NK-92 (cell line): ENCODE measurements around the gene RUNX1.
"Not testable (repeated sequence)": the region's sequence is repeated elsewhere in the genome, so short reads cannot be mapped to it uniquely, and the experiment has no call there.

Experiments used
- DNase-seq: peaks from one replicate; lab custom pipeline; 2025; ENCODE audit not compliant: unreplicated experiment; lab: John Stamatoyannopoulos, UW

The RUNX1 gene

DNA sequence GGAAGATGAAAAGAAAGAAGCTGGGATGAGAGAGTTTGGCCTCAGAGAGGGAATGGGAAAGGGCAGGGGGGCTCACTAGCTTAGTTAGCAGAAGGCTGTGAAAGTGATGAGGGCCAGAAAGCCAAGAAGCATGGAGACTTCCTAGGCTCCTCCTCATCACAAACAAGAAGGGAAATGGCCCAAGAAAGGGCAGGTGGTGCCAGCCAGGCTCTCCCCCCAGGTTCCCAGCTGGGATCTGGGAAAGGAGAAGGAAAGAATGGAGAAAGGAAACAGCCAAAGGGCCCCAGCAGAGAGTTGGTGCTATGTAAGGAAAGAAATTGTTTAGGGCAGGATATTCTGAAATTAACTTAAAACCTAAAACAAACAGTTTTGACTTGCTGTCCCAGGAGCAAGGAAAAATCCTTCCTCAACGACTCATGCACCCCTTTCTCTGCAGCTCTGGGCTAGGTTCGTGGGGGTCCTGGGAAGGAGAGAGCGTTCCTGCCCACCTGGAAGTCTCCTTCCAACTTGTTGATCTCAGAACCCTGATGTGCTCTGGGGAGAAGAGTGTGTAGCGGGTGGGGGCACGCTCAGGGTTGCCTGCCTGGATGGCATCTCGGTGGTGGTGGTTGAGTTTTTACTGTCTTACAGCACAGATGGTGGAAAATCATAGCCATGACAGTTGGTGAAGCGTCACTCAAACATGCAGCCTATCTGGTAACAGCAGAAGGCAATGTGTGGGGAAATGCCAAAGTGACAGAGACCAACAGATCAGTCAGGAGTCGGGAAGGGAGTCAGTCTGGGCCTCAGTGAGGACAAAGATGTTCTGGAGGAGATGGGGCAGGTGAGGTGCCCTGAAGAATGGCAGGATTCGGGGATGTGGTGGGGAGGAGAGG is 233.0 kb downstream of the RUNX1 start:
- no peak for DNase-seq

DNA sequence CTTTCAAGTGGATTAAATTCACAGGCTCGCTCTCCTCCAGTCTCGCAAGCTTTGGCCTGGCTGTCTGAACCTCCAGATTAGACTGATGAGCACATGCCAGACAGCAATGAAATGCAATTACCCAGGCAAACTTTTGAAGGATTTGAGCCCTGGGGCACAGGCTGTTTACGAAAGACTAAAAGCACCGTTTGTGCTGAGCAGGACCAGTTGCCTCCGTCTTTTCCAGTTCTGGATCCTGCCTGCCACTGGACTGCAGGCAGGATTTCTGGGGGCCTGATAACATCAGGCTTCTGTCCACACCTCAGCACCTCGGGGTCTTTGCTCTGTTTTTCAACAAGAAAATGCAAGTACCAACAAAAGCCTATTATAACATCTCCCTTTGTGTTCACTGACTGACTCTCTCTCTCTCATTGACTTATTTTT is 234.6 kb downstream of the RUNX1 start:
- DNase-seq: no peak

DNA sequence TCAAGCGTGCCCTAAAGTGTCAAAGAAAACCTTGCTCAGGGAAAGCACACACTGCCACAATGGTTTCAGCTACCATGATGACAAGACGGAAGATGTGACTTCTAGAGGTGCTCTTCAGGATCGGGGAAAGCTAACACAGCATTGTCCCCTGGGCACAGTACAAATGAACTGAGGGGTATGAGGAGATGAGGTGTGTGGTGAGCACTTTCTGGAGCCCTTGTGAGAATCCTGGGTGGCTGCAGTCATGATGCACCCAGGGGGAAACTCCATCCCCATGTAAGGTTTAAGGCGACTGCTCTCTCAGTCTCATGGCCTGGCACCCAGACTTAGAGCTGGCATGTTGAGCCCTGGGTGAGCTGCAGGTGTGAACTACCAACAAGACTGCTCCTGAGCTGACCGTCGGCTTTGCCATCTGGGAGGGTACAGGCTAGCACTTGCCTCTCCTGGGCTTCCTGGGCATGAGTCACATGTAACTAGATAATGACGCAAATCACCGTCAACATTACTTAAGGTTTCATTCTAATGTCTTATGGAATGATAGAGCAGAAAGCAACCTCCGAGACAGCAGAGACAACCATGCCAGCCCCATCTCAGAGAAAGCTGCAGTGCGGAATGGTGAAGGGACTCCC is 235.7 kb downstream of the RUNX1 start:
- DNase-seq: no peak

DNA sequence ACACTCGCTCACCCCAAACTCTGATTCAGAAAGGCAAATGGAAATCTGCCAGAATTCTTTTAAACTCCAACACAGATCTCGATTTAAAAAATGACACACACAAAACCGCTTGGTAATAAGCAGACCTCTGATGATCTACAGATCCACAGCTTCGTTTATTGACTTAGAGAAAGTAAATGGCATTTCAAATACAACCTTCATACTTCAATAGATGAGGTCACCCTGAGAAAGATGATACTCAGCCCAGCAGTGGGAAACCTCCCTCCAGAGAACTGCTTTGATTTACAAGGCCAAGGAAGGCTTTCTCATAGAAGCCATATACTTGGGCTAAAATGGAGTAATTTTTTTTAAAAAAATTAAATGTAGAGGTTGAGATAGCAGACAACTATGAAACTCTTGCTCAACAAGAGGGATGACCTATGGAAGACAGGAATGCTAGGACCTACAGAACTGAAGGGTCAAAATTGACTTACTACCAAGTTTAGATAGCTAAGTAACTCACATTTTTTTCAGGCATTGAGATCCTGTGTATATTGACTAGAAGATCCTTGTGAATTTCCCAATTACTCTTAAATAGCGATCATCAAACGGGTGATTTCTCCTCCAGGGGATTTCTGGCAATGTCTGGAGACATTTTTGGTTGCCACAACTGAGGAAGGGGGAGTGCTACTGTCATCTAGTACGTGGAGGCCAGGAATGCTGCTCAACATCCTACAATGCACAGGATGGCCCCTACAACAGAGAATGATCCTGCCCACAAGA is 236.4 kb downstream of the RUNX1 start:
- no peak for DNase-seq

DNA sequence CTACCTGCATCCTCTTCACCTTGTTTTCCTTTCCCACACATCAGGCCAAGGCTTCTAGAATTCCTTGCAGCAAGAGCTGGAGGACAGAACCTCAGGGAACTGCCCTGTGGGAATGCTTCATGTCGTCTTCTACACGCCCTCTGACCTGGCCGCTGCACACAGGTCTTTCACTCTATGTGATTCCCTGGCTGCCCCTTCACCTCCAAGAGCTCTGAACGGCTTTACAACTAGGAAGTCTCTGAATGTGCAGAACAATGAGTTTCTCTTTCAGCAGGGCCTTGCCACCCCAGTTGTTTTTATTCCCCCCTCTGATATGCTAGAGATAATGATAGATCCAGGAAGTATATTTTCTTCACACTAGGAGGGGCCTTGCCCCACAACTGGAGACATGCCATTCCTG is 237.7 kb downstream of the RUNX1 start:
- no peak for DNase-seq

DNA sequence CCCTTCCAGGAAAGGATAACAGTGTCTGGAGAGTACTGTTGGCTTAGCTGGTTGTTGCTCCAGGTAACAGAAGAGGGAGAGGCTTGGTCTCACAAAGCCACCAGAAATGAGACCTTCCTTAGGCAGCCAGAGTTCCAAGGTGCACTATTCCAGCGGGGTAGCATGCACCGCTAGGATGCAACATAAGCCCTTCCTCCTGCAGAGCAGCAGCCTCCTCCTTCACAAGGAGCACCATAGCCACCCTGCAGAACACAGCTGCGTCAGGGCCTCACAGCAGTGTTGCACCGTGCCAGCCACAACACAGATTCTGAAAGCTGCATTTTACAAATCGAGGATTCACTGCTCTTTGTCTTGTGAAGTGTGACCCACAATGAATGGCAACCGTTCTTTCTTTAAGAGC is 238.3 kb downstream of the RUNX1 start:
- DNase-seq: no peak

DNA sequence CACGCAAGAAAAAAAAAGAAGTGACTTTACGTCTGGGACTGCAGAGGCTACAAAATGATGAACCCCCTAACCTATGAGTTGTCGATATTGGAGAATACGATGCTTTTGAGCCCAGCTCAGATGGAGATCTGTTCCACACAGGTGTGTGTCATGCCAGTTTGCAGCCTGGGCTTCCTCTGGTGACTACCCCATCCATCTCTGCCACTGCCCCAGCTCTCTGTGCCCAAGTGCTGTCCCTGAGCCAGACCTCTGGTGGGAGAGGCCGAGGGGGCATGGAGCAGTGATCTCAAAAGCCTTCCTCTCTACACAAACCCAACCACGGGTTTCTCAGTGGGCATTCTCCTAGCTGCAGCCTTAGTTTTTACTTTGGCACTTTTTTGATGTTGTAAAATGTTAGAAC is 239.3 kb downstream of the RUNX1 start:
- DNase-seq: no peak

DNA sequence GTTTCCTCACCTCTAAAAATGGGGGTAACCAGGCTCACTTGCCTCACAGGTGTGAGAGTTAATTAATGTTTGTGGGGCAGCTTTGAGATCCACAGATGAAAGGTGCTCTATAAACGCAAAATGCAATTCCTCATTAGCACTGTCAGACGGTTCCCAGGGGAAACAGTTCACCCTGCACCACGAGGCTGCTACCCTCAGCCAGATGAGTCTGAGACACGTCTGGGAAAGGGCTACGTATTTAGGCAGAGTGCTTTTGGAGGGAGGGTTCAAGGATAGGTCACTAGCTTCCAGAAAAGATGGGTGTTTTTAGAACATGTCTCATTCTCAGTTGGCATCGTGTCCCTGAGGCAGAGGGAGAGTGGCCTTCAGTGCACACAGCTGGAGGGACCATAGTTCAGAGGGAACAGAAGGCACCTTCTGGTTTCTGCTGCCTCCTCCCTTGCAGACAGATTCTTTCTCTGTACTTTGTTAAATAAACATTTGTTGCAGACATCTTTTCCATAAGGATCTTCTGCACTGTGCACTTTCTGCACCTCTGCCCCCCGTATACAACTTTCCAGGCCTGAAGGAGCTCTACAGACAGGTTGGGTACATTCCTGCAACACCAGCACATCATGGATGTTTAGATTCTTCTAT is 240.4 kb downstream of the RUNX1 start:
- no peak for DNase-seq

DNA sequence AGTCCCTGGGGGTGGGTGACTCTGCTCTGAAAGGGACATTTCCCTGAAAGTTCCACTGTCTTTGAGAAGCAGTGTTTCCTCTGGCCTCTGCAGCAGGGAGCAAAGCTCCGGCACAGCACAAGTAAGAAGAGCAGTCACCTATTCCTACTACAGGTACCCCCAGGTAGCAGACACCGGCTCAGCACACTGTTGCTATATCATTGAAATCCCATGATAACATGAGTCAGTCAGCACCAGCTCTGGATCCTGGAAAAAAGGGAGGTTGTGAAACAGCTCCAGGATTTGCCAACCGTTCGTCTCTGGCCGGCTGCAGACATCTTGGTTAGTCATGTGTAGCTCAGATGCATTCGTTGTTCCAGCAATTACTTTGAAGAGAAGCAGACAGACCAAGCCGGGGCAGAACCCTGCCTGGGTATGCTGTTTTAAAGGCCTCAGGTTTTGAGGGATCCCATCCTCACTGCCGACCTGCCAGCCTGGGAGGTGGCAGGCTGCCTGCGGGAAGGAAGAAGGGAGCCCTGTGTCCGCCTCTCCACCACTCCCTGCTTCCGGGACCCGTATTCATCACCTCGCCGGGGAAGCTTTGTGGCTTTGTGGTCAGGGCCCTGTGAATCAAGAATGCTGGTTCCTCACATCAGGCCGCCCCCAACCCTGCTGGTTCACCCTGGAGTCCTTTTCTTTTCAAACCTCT is 241.1 kb downstream of the RUNX1 start:
- no peak for DNase-seq

DNA sequence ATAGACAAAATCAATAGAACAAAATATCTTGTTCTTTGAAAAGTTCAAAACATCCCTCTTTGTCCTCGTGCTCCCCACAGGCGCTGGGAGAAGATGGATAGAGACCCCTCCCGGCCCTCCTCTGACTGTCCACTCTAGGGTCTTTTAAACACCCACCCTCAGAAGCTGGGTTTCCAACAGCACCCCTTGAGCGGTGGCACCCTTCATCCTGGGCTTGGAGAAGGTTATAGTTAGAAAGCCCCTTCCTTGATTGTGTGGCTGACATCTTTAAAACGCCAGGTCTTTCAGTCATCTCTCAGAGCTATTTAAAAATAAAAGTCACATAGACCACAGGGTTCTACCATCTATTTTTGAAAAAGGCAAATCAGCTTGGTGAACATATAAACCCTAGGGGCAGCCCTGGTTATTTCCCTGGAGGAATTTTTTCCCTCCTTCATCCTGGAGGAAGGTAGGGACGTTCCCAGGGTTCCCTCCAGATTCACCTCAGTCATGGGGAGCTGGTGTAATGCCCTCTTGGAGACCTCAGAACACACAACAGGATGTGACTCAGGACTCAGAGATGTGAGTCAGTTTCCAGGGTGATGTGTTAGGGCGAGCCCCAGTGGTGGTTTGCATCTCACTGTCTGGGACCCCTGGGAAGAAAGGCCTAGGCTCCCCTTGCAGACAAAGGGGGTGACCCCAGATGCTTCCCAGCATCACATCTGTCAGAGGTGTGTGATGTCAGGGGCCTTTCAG is 241.8 kb downstream of the RUNX1 start:
- DNase-seq: peak; percentile 44

DNA sequence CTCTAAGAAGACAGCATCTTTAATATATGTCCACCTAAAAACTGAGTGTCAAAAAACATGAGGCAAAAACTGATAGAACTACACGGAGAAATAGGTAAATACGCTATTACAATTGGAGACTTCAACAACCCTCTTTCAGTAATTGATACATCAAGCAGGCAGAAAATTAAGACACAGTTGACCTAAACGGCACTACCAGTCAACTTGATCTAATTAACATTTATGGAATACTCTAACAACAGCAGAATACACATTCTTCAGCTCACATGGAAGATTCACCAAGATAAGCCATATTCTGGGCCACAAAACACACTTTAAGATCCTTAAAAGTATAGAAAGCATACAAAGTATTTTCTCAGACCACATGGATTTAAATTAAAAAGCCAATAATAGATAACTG is 242.7 kb downstream of the RUNX1 start:
- DNase-seq: no peak

DNA sequence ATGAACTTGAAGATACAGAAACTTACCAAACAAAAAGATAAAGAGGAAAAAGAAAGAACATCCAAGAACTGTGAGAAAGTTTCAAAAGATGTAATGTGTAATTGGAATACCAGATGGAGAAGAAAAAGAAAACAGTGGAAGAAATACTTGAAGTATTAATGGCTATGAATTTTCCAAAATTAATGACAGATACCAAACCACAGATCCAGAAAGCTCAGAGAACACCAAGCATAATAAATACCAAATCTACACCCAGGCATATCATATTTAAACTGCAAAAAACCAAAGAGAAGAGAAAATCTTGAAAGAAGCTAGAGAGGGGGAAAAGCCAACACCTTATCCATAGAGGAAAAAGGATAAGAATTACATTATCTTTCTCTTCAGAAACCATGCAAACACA is 243.9 kb downstream of the RUNX1 start:
- no peak for DNase-seq

DNA sequence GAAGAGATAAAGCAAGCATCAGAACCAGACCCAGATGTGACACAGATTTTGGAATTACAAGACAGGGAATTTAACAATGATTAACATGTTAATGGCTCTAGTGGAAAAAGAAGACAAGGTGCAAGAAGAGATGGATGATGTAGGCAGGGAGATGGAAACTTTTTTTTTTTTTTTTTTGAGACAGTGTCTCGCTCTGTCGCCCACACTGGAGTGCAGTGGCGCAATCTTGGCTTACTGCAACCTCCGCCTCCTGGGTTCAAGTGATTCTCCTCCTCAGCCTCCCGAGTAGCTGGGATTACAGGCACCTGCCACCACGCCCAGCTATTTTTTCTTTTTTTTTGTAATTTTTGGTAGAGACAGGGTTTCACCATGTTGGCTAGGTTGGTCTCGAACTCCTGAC is 244.5 kb downstream of the RUNX1 start:
- DNase-seq: not testable (repeated sequence)

DNA sequence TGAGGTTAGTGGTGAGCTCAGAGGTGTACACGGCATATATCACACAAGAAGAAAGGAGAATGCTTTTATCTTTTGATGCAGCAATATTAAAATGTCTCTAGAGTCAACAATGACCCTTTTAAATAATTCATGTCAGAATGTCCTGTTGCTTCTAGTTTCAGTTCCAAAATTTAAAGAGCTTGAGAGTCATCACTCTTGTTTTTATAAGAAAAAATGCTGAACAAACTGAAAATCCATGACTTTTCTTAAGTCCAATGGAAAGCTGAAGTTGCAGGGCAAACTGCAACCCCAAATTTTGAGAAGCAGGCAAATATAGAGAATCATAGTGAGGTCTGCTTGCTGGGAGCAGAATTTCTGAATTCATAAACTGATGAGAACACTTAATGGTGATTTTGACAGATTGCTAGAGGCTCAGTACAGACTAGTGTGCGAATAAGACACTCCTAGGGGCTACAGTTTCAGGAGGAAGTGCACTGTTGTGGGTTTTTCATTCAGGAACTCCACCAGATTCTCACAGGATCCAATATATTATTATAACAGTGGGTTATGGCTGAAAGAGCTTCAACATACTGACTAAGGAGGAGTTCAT is 245.2 kb downstream of the RUNX1 start:
- no peak for DNase-seq

DNA sequence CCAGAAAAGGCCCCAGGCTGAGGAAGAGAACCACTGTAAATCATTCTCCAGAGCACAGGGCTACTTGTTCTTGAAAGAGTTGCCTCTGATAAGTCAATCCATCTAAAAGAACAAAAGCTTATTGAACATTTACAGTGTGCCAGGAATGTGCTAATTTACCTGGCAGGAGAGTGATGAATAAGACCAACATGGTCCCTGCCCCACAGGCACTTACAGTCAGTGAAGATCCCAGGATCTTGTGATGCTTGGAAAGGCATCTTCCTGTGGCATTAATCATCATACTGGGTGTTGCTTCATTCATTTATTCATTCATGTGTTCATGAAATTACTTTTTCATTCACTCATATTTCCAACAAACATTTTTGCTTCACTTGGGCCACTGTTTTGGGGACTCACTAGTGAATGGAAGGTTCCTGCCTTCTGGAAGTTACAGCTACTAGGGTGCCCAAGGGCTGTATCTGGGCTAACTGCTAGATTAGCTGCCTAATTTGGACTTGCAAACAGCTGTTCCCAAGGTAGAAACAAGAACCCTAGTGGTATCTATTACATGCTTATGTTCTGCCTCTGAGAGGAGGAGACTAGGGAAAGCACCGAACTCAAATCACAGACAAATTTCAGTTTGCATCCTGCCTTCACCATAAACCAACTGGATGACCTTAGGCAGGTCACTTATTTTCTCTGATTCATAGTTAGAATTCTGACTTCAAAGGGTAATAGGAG is 246.8 kb downstream of the RUNX1 start:
- no peak for DNase-seq

DNA sequence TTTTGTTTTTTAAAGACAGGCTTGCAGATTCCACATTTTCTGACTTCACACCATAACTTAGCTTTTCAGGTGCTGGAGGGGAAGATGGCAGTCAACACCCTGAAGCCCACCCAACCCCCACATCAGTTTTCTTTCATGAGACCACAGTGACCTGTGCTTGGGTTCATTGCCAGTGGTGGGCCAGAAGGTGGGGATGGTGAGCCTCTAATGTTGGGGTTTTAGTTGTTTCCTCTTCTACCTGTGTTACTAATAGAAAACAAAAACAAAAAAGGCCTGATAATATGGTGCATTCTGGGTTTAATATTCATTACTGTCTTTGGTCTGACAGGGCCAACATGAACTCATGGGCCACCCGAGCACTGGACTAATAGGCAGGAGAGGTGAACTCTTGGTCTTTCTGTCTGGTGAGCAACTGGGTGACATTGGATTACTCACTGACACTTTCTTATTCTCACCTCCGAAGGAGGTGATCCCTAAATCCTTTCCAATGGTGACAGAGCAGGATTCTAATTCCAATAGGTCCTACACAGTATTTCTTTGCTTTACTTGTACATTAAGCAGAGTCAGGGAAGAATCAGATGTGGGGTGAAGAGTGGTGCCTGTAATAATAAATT is 247.5 kb downstream of the RUNX1 start:
- no peak for DNase-seq

DNA sequence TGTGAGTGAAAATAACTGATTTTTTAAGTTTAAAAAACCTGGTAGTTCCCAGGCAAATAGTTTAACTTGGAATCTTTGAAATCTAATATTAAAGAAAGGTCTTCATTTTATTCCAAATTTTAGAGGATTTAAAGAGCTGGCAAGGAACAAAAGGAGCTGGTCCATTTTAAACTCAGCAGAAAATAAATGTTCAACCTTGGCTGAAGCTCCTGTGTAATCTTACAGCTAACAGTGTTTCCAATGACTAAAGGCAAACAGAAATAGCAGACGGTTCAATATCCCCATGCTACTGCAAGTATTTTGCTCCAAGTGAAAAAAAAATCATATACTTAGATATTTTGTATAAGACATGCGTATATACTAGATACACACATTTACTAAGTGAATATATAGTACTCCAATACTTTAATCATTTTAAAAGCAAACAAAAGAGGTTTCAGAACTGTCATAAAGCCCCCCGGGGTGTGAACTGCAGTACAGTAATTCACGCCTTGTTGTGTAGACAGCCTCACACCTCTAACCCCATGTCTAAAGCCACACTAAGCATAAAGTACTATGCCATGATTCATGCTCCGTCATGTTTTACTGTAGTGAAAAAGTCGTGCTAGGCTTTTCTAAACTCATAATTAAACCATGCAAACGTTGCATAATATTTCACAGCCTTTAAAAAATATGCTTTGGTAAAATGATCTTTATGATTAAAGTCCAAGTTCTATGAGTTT is 248.1 kb downstream of the RUNX1 start:
- DNase-seq: no peak

DNA sequence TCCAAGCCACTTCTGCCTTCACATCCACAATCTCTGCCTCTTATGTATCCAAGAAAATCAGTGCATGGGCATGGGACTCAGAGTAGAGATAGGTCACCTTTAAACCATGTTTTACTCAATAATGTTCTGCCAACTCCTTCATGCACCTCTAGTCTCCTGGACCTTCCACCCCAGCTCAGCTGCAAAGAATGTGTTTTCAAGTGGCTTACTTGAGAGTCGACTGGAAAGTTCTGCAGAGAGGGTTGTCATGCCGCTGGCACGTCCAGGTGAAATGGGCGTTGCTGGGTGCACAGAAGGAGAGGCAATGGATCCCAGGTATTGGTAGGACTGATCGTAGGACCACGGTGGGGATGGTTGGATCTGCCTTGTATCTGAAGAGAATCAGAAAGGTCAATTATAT is 250.0 kb downstream of the RUNX1 start:
- DNase-seq: no peak
